BLaER1 (cell line): ENCODE measurements around the gene RAB14.
"Not testable (repeated sequence)": the region's sequence is repeated elsewhere in the genome, so short reads cannot be mapped to it uniquely, and the experiment has no call there.

Experiments used
- H3K27ac ChIP-seq: shearing (Covaris generic); formaldehyde crosslinking; 2 replicates; pipeline ENCODE4 v1.8.1; 2022
- H3K27me3 ChIP-seq: shearing (Covaris generic); formaldehyde crosslinking; 2 replicates; pipeline ENCODE4 v1.8.1; 2022
- H3K36me3 ChIP-seq: shearing (Covaris generic); formaldehyde crosslinking; 2 replicates; pipeline ENCODE4 v1.8.1; 2022
- H3K4me1 ChIP-seq: shearing (Covaris generic); formaldehyde crosslinking; 2 replicates; pipeline ENCODE4 v1.8.1; 2022
- H3K4me2 ChIP-seq: shearing (Covaris generic); formaldehyde crosslinking; 2 replicates; pipeline ENCODE4 v1.8.1; 2022
- H3K4me3 ChIP-seq: shearing (Covaris generic); formaldehyde crosslinking; 2 replicates; pipeline ENCODE4 v1.8.1; 2022
- H3K9ac ChIP-seq: shearing (Covaris generic); formaldehyde crosslinking; 2 replicates; pipeline ENCODE4 v1.8.1; 2022
- H3K9me3 ChIP-seq: shearing (Covaris generic); formaldehyde crosslinking; 2 replicates; pipeline ENCODE4 v1.8.1; 2022
- H4K20me1 ChIP-seq: shearing (Covaris generic); formaldehyde crosslinking; 2 replicates; pipeline ENCODE4 v1.8.1; 2022
- Cebpa-rat ChIP-seq: shearing (Covaris generic); IDR thresholded peaks from 2 replicates; pipeline ENCODE4 v1.8.1; 2022

Gene RAB14

DNA sequence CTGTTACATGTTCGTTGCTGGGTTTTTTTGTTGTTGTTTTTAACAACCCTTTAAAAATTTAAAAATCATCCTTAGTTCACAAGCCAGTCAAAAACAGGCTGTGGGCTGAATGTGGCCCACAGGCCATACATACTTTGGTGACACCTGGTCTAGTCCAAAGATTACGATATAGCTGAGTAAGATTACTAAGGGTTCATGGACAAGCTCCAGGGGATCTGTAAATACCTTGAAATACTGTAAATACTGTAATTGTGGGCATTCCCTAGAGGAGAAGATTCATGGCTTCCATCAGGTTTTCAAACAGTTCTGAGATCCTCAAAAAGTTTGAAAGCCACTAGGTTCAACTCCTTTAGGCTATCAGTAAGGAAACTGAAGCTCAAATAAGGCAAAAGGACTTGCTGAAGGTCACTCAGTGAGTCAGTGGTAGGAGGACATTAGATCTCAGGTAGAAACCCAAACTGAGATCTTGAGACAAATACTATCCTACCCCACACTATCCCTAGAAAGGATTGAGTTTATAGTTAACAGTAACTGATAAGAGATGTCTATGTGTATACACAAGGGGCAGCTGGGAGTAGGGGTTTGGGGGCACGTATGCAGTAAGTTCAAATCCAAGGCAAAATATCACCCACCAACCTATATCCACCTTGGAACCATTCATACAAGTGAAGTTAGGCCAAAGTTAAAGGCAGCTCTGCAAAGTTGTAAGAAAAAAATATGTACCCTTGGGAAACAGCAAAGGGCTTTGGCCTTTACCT lies 17.8 kb downstream of the RAB14 start:
- Histone ChIP-seq H3K4me3 (no peak overlapping the region), H3K27me3 (no peaks in the 10 kb centered on the region), H3K4me2 (peak overlapping the region; percentile 24), H4K20me1 (peaks cover 86% of the 10 kb centered on the region), H3K27ac (no peak overlapping the region), H3K9ac (no peak overlapping the region), H3K4me1 (peaks cover 23% of the 10 kb centered on the region), H3K9me3 (no peaks in the 10 kb centered on the region), H3K36me3 (peaks cover 68% of the 10 kb centered on the region)
- no peak for TF ChIP-seq Cebpa-rat

- no peak overlapping the region for H3K9ac ChIP-seq
- no peak for TF ChIP-seq Cebpa-rat
- peaks cover 73% of the 10 kb centered on the region for H3K36me3 ChIP-seq
- no peaks in the 10 kb centered on the region for H3K9me3 ChIP-seq
- H3K4me3 ChIP-seq, result no peak overlapping the region
- no peak overlapping the region for H3K27ac ChIP-seq
- peaks cover 80% of the 10 kb centered on the region for H4K20me1 ChIP-seq
- H3K27me3 ChIP-seq, result no peaks in the 10 kb centered on the region
- peaks cover 23% of the 10 kb centered on the region for H3K4me1 ChIP-seq
- H3K4me2 ChIP-seq, result peak overlapping the region; percentile 24
These were observed 18.7 kb downstream of the RAB14 start for GRCh38 chr9:121182989-121183388.

DNA sequence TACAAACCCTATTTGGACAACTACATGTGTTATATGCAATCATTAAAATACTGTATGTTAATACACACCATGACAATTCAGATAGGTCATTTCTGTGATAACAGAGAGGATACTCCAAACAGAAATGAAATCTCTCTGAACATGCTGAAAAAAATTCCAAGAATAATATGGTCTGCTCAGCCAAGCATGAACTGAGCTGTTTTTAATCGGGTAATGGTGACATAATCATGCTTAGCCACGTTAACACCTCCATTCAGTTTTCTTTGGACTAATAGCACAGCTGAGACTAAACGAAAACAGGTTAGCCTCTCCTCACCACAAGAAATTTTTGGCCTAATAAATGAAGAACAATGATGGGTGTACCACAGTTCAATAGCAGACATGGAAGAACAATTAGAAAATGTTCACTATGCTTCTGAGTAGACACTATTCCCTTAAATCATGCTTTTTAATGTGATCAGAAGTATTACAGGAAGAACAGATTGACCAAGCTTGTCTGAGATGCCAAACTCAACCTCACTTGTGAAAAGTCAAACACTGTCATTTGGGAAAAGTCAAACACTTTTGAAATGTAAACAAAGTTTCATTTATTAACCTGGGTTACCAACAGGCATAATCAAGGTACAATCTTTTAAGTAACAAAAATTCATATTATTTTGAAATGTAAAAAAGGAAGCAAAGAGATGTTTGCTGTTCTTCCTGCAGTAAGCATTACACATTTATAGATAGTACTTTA lies 19.4 kb downstream of the RAB14 start:
- peaks cover 23% of the 10 kb centered on the region for H3K4me1 ChIP-seq
- H3K9ac ChIP-seq, result no peak overlapping the region
- no peaks in the 10 kb centered on the region for H3K27me3 ChIP-seq
- no peak overlapping the region for H3K27ac ChIP-seq
- peaks cover 73% of the 10 kb centered on the region for H4K20me1 ChIP-seq
- peak overlapping the region; percentile 24 for H3K4me2 ChIP-seq
- no peaks in the 10 kb centered on the region for H3K9me3 ChIP-seq
- H3K4me3 ChIP-seq, result no peak overlapping the region
- peaks cover 80% of the 10 kb centered on the region for H3K36me3 ChIP-seq
- TF ChIP-seq Cebpa-rat, result no peak

DNA sequence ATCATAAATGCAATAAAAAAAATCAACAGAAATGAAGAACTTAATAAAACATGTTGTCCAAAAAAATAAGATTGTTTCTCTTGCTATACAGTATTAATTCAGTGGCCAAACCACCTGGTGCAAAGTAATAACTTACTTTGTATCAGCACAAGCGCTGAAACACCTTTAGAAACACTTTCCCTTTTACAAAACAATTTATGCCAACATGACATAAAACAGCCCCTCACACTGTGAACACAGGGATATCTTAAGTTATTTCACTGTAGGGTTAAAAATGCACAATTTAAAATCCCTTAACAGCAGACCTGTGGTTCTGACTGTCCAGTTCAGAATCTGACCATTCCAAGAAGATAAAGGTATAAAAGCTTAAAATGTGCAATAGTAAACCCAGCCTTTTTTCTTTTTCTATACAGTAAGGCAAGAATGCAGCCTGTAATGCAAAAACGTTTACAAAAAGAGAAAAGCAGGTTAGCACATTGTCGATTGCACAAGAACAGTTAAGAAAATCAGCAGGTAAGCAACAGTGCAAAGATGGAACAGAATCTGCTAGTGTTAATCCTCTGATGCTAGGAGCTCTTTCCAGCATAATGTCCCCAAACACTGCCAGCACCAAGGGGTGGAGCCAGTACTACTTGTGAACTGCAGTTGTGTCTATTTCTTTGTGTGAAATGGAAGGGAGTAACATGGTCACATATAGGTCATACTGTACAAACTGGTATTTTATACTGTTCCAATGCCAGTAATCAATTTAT lies 21.6 kb downstream of the RAB14 start:
- Histone ChIP-seq H4K20me1 (peaks cover 60% of the 10 kb centered on the region), H3K27me3 (no peaks in the 10 kb centered on the region), H3K27ac (no peak overlapping the region), H3K4me1 (peaks cover 23% of the 10 kb centered on the region), H3K4me2 (no peak overlapping the region), H3K9me3 (no peaks in the 10 kb centered on the region), H3K36me3 (peaks cover 87% of the 10 kb centered on the region), H3K4me3 (no peak overlapping the region), H3K9ac (no peak overlapping the region)
- no peak for TF ChIP-seq Cebpa-rat

GRCh38 chr9:121179373-121179721 lies 22.3 kb downstream of the RAB14 start:
- Histone ChIP-seq H3K36me3 (peaks cover 88% of the 10 kb centered on the region), H3K4me1 (peaks cover 23% of the 10 kb centered on the region), H4K20me1 (peaks cover 57% of the 10 kb centered on the region)
- not testable (repeated sequence) for H3K27me3 ChIP-seq, H3K9ac ChIP-seq, H3K9me3 ChIP-seq, H3K4me3 ChIP-seq, H3K4me2 ChIP-seq, H3K27ac ChIP-seq

DNA sequence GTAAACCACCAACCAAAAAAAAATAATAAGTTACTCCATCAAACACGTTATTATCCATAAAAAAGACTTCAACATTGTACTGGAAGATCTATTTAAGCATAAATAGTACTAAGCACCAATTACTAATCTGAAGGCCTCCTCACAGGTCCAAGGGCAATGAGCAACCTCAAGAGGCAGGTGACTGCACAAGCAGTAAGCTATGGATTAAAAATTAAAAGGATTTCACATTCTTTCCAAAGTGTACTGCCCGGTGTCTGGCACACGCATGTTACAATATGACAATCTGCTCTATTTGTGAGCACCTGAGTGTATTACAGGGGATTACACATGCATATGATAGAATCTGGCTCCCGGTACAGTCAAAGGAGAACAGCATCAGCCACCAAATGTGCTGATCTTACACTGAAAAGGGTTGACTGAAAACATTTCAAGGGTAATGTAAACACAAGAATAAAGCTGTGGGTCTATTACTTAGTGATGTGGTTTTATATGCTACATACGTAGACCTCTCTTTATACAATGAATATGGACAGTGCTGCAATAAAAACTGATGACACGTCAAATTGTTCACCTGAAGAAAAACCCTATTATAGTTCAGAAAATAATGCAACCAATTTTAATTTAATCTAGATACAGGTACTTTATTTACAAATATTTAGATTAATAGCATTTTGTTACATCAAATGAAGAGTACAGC lies 22.8 kb downstream of the RAB14 start:
- Histone ChIP-seq H3K27me3 (no peaks in the 10 kb centered on the region), H3K9ac (no peak overlapping the region), H4K20me1 (peaks cover 51% of the 10 kb centered on the region), H3K36me3 (peaks cover 88% of the 10 kb centered on the region), H3K9me3 (no peaks in the 10 kb centered on the region), H3K4me2 (no peak overlapping the region), H3K27ac (no peak overlapping the region), H3K4me1 (peaks cover 20% of the 10 kb centered on the region), H3K4me3 (no peak overlapping the region)
- no peak for TF ChIP-seq Cebpa-rat

DNA sequence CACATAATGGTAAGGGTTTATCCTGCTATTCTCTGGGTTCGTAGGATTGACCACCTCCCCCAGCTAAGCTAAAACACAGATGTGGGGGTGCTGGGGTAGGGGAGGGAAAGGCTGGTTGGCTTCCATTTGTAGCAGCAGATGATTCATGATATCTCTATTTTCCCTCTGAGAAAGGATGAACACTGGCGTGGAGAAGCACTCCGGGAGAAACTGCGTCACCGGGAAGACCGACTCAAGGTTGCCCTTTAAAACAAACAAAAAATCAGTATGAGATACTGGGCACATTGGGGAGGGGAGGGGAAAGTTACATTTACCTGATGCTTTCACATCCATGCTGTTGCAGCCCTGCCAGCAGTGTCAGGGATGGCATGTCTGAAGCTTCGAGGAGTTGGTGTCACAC lies 28.2 kb downstream of the RAB14 start:
- Histone ChIP-seq H4K20me1 (peaks cover 13% of the 10 kb centered on the region; the same call in 1 of the 2 replicates), H3K36me3 (peaks cover 99% of the 10 kb centered on the region), H3K27me3 (no peaks in the 10 kb centered on the region), H3K4me2 (no peak overlapping the region), H3K27ac (no peak overlapping the region), H3K4me3 (no peak overlapping the region), H3K9me3 (no peaks in the 10 kb centered on the region), H3K4me1 (no peaks in the 10 kb centered on the region), H3K9ac (no peak overlapping the region)
- TF ChIP-seq Cebpa-rat, result no peak

DNA sequence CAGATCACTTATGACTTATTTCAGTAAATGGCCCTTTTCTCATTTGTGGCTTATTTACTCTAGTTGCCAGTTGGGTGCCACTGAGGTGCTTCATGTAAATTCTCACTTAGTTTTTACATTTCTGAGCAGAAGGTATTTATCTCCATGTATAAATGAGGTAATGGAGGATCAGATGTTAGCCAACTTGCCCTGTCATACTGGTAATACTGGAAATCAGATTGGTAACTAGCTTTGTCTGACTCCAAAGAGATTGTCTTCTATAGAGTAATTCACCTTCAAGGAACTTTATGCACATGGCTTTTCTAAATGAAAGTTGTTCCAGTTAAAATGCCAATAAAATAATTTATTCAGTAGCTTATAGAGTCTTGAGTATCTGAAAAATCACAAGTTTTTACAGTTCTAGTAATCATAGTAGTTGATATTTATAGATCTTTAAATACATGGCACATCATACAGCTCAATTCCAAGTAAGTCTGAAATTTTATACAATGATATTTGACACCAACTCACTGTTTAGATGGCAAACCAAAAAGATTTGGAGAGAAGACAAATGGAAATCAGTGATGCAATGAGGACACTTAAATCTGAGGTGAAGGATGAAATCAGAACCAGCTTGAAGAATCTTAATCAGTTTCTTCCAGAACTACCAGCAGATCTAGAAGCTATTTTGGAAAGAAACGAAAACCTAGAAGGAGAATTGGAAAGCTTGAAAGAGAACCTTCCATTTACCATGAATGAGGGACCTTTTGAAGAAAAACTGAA lies 28.8 kb downstream of the RAB14 start:
- Histone ChIP-seq H3K4me3 (no peak overlapping the region), H4K20me1 (peaks cover 13% of the 10 kb centered on the region; the same call in 1 of the 2 replicates), H3K9ac (no peak overlapping the region), H3K4me1 (no peaks in the 10 kb centered on the region), H3K27ac (no peak overlapping the region), H3K27me3 (no peaks in the 10 kb centered on the region), H3K9me3 (no peaks in the 10 kb centered on the region), H3K36me3 (peaks cover 99% of the 10 kb centered on the region), H3K4me2 (no peak overlapping the region)
- no peak for TF ChIP-seq Cebpa-rat

- Histone ChIP-seq H3K27me3 (no peaks in the 10 kb centered on the region), H3K4me3 (no peak overlapping the region), H3K4me1 (no peaks in the 10 kb centered on the region), H4K20me1 (peaks cover 8% of the 10 kb centered on the region; the same call in 1 of the 2 replicates), H3K9me3 (no peaks in the 10 kb centered on the region), H3K36me3 (peaks cover 100% of the 10 kb centered on the region), H3K9ac (no peak overlapping the region), H3K27ac (no peak overlapping the region), H3K4me2 (no peak overlapping the region)
- TF ChIP-seq Cebpa-rat, result no peak
These were observed 30.4 kb downstream of the RAB14 start for GRCh38 chr9:121171236-121171635.
